HepG2 (cell line): Measurements from ENCODE around the gene MTX2. TPM values are rescaled to one million over a fixed set of nuclear protein-coding genes. Genes with fewer than 3 reads are reported as not detected.

Source experiments
- EP300 ChIP-seq, 3 experiments: sonication (generic) in 1 of 3; formaldehyde crosslinking in 1 of 3; IDR thresholded peaks; 2 replicates each; pipeline versions ENCODE4 v1.5.1 to v1.6.1; 2011 to 2020; ENCODE audit warnings: low read depth in 2 of 3, low read length in 2 of 3, borderline replicate concordance in 1 of 3, improper control_type of control experiment in 1 of 3, mild to moderate bottlenecking in 1 of 3, missing genetic modification reagents in 1 of 3, moderate library complexity in 1 of 3
- HCFC1 ChIP-seq: fragments of 150-350 bp; IDR thresholded peaks from 2 replicates; pipeline ENCODE4 v1.6.1; 2014; ENCODE audit warnings: low read depth, low read length
- HMG20A ChIP-seq: IDR thresholded peaks from 2 replicates; pipeline ENCODE4 v1.6.1; 2016; ENCODE audit warnings: borderline replicate concordance
- KAT2B ChIP-seq: fragments of 150-350 bp; IDR thresholded peaks from 2 replicates; pipeline ENCODE4 v1.6.1; 2014; ENCODE audit warnings: low read depth, low read length, borderline replicate concordance
- MED13 ChIP-seq: sonication (generic); formaldehyde crosslinking; IDR thresholded peaks from 2 replicates; pipeline ENCODE4 v1.5.0; 2020; ENCODE audit warnings: missing genetic modification reagents
- NFIB ChIP-seq: sonication (generic); formaldehyde crosslinking; IDR thresholded peaks from 2 replicates; pipeline ENCODE4 v1.9.0; 2021; ENCODE audit warnings: missing genetic modification reagents, mild to moderate bottlenecking, borderline replicate concordance
- POGZ ChIP-seq: sonication (generic); formaldehyde crosslinking; IDR thresholded peaks from 2 replicates; pipeline ENCODE4 v1.4.0; 2020; ENCODE audit warnings: mild to moderate bottlenecking, missing genetic modification reagents
- RELA ChIP-seq: sonication (generic); formaldehyde crosslinking; IDR thresholded peaks from 2 replicates; pipeline ENCODE4 v1.4.0; 2020; ENCODE audit warnings: missing genetic modification reagents
- RFX1 ChIP-seq: fragments of 450-650 bp; IDR thresholded peaks from 2 replicates; pipeline ENCODE4 v1.6.1; 2017
- TCF7L2 ChIP-seq: IDR thresholded peaks from 2 replicates; pipeline ENCODE4 v1.6.1; 2011; ENCODE audit warnings: mild to moderate bottlenecking, low read depth, low read length, moderate library complexity
- TMF1 ChIP-seq: sonication (generic); formaldehyde crosslinking; IDR thresholded peaks from 2 replicates; pipeline ENCODE4 v1.8.1; 2022; ENCODE audit warnings: low read depth, missing genetic modification reagents
- YEATS2 ChIP-seq: sonication (generic); formaldehyde crosslinking; IDR thresholded peaks from 2 replicates; pipeline ENCODE4 v1.4.0; 2020; ENCODE audit warnings: missing genetic modification reagents, borderline replicate concordance
- ZMYM2 ChIP-seq: sonication (generic); formaldehyde crosslinking; IDR thresholded peaks from 2 replicates; pipeline ENCODE4 v1.8.0; 2022; ENCODE audit warnings: mild to moderate bottlenecking, missing genetic modification reagents
- ZNF251 ChIP-seq: sonication (generic); formaldehyde crosslinking; IDR thresholded peaks from 2 replicates; pipeline ENCODE4 v1.9.0; 2021; ENCODE audit warnings: mild to moderate bottlenecking, missing genetic modification reagents
- ZNF326 ChIP-seq: sonication (generic); formaldehyde crosslinking; IDR thresholded peaks from 2 replicates; pipeline ENCODE4 v1.4.0; 2020; ENCODE audit warnings: missing genetic modification reagents, borderline replicate concordance
- ZNF333 ChIP-seq: sonication (generic); formaldehyde crosslinking; IDR thresholded peaks from 2 replicates; pipeline ENCODE4 v1.4.0; 2020; ENCODE audit warnings: mild to moderate bottlenecking, missing genetic modification reagents, borderline replicate concordance
- ZNF550 ChIP-seq: sonication (generic); formaldehyde crosslinking; IDR thresholded peaks from 2 replicates; pipeline ENCODE4 v1.4.0; 2020; ENCODE audit warnings: mild to moderate bottlenecking, missing genetic modification reagents, borderline replicate concordance
- ZNF564 ChIP-seq: sonication (generic); formaldehyde crosslinking; IDR thresholded peaks from 2 replicates; pipeline ENCODE4 v1.8.1; 2023; ENCODE audit warnings: mild to moderate bottlenecking, missing genetic modification reagents
- ZNF605 ChIP-seq: sonication (generic); formaldehyde crosslinking; IDR thresholded peaks from 2 replicates; pipeline ENCODE4 v1.8.0; 2022; ENCODE audit warnings: mild to moderate bottlenecking, missing genetic modification reagents
- ZNF615 ChIP-seq: sonication (generic); formaldehyde crosslinking; IDR thresholded peaks from 2 replicates; pipeline ENCODE4 v1.5.0; 2020; ENCODE audit warnings: mild to moderate bottlenecking, missing genetic modification reagents, borderline replicate concordance
- ZNF775 ChIP-seq: sonication (generic); formaldehyde crosslinking; IDR thresholded peaks from 2 replicates; pipeline ENCODE4 v1.4.0; 2020; ENCODE audit warnings: missing genetic modification reagents, mild to moderate bottlenecking, moderate library complexity, borderline replicate concordance
- ZSCAN9 ChIP-seq: IDR thresholded peaks from 2 replicates; pipeline ENCODE4 v1.6.1; 2016; ENCODE audit warnings: borderline replicate concordance
- polyA plus RNA-seq, 8 experiments: library from polyadenylated mRNA; depleted of rRNA in 3 of 8; stranded (reverse) in 7 of 8; unstranded in 1 of 8; fragments of >200 nt; fragmentation: Illumina TruSeq in 4 of 8; extraction: Trizol in 4 of 8; gene quantifications; 2 replicates each; pipeline versions ENCODE4 v1.2.1 to v1.2.3, GENCODE V29; 2011 to 2016; ENCODE audit warnings: low read depth in 4 of 8, missing spikeins in 1 of 8, mixed read lengths in 1 of 8; ENCODE audit not compliant: insufficient read depth in 1 of 8
- total RNA-seq, 5 experiments: library from RNA; depleted of rRNA; stranded (reverse); fragments of >200 nt; fragmentation: Illumina TruSeq; extraction: Trizol; gene quantifications; 2 replicates each; pipeline ENCODE4 v1.2.3, GENCODE V29; 2016; ENCODE audit warnings: low read depth in 1 of 5
- TF ChIP-seq, protein P1 (sequence below): sonication (generic); formaldehyde crosslinking; IDR thresholded peaks from 2 replicates; pipeline ENCODE4 v1.4.0; 2020; ENCODE audit warnings: mild to moderate bottlenecking, missing genetic modification reagents, borderline replicate concordance
- TF ChIP-seq, protein P2 (sequence below): sonication (generic); formaldehyde crosslinking; IDR thresholded peaks from 2 replicates; pipeline ENCODE4 v1.9.0; 2021; ENCODE audit warnings: missing genetic modification reagents, mild to moderate bottlenecking, borderline replicate concordance
- TF ChIP-seq, protein P3 (sequence below): sonication (generic); formaldehyde crosslinking; IDR thresholded peaks from 2 replicates; pipeline ENCODE4 v1.5.1; 2020; ENCODE audit warnings: mild to moderate bottlenecking, missing genetic modification reagents, moderate library complexity

MTX2 gene
- total and polyA plus RNA-seq, 2 of the 13 experiments (the other 11 are each of a cell fraction or from before 2014, with no cell fraction given): 58.1 to 75.7 TPM

DNA sequence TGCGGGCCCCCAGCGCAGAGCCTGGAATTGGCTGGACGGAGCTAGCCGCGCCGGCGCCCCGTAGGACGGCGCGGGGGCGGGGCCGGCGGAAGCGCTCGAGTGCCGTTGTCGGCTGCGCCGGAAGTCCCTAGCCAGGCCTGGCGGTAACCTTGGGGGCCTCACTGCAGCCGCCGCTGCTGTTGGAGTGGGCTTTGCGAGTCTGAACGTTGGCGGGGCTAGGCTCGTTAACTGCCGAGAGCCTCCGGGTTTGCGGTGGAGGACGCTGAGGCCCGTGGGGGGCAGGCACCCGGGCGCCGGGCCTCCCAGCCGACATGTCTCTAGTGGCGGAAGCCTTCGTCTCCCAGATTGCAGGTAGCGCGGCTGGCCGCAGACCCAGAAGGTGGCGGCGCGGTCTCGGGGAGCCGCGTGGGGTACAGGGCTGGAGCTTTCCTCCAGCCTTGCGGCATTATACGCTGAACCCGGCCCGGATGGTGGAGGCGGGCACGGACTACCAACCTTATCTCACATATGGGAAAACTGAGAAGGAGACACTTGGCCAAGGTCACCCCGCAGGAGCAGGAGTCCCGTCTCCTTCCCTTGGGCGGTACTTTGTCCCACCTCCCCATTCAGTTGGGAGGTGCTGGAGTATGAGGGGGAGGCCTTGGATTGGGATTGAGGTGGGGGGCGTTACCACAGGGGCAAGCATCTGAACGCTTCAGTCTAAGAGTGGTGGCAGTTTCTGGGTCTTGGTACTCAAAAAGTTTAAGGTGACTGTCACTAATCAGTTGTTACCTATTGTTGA lies at the start of gene MTX2 (continued):
- peak; percentile 95 for TF ChIP-seq YEATS2
- TF ChIP-seq ZNF333 (CRISPR knock-in tag): peak; percentile 95
- TF ChIP-seq TCF7L2: no peak
- no peak for TF ChIP-seq RFX1
- TF ChIP-seq ZNF564: peak; percentile 77; the same call in 1 of the 2 replicates
- TF ChIP-seq MED13: peak; percentile 93
- no peak for TF ChIP-seq ZNF775 (CRISPR knock-in tag)
- 0 out of 2 replicates have a peak, but pooled peaks have one; percentile 62 for TF ChIP-seq ZMYM2 (CRISPR knock-in tag)
- peak; percentile 95; the same call in 1 of the 2 replicates for TF ChIP-seq ZNF615 (CRISPR knock-in tag)
- peak; percentile 90; the same call in 1 of the 2 replicates for TF ChIP-seq TMF1 (CRISPR knock-in tag)
- TF ChIP-seq EP300 (IDR thresholded peaks at IDR 0.05; ENCODE audit: low read depth in 2 of 2, low read length in 2 of 2): 0 out of 4 replicates have a peak, but pooled peaks of 1 of the 2 experiments have one; percentile 8
- peak; percentile 54; the same call in 1 of the 2 replicates for TF ChIP-seq EP300 (CRISPR knock-in tag; IDR thresholded peaks at IDR 0.05; ENCODE audit: borderline replicate concordance)
- TF ChIP-seq, protein P1, sequence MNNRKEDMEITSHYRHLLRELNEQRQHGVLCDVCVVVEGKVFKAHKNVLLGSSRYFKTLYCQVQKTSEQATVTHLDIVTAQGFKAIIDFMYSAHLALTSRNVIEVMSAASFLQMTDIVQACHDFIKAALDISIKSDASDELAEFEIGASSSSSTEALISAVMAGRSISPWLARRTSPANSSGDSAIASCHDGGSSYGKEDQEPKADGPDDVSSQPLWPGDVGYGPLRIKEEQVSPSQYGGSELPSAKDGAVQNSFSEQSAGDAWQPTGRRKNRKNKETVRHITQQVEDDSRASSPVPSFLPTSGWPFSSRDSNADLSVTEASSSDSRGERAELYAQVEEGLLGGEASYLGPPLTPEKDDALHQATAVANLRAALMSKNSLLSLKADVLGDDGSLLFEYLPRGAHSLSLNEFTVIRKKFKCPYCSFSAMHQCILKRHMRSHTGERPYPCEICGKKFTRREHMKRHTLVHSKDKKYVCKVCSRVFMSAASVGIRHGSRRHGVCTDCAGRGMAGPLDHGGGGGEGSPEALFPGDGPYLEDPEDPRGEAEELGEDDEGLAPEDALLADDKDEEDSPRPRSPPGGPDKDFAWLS (CRISPR knock-in tag): no peak
- TF ChIP-seq ZNF251 (CRISPR knock-in tag): no peak
- TF ChIP-seq ZNF326 (CRISPR knock-in tag): no peak
- TF ChIP-seq, protein P2, sequence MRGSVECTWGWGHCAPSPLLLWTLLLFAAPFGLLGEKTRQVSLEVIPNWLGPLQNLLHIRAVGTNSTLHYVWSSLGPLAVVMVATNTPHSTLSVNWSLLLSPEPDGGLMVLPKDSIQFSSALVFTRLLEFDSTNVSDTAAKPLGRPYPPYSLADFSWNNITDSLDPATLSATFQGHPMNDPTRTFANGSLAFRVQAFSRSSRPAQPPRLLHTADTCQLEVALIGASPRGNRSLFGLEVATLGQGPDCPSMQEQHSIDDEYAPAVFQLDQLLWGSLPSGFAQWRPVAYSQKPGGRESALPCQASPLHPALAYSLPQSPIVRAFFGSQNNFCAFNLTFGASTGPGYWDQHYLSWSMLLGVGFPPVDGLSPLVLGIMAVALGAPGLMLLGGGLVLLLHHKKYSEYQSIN (CRISPR knock-in tag): no peak
- TF ChIP-seq NFIB (CRISPR knock-in tag): no peak
- no peak for TF ChIP-seq KAT2B
- TF ChIP-seq, protein P3, sequence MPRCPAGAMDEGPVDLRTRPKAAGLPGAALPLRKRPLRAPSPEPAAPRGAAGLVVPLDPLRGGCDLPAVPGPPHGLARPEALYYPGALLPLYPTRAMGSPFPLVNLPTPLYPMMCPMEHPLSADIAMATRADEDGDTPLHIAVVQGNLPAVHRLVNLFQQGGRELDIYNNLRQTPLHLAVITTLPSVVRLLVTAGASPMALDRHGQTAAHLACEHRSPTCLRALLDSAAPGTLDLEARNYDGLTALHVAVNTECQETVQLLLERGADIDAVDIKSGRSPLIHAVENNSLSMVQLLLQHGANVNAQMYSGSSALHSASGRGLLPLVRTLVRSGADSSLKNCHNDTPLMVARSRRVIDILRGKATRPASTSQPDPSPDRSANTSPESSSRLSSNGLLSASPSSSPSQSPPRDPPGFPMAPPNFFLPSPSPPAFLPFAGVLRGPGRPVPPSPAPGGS (CRISPR knock-in tag): peak; percentile 88; the same call in 1 of the 2 replicates
- TF ChIP-seq POGZ (CRISPR knock-in tag): peak; percentile 97
- TF ChIP-seq HMG20A: peak; percentile 19; the same call in 1 of the 2 replicates
- peak; percentile 91; the same call in 1 of the 2 replicates for TF ChIP-seq ZNF605 (CRISPR knock-in tag)
- no peak for TF ChIP-seq RELA (CRISPR knock-in tag)
- peak; percentile 80; the same call in 1 of the 2 replicates for TF ChIP-seq ZNF550 (CRISPR knock-in tag)
- peak; percentile 91 for TF ChIP-seq ZSCAN9 (CRISPR knock-in tag)
- TF ChIP-seq HCFC1: peak; percentile 26; the same call in 1 of the 2 replicates
